HL-60 (cell line): ENCODE measurements around the gene DCAF17.

Experiments used
- GABPA ChIP-seq: IDR thresholded peaks from 2 replicates; pipeline ENCODE4 v1.6.1; 2012; ENCODE audit warnings: low read depth
- POLR2AphosphoS5 ChIP-seq: IDR thresholded peaks from 2 replicates; pipeline ENCODE4 v1.6.1; 2012; ENCODE audit warnings: low read depth
- REST ChIP-seq: IDR thresholded peaks from 2 replicates; pipeline ENCODE4 v1.6.1; 2012; ENCODE audit warnings: low read depth; ENCODE audit not compliant: insufficient replicate concordance
- SPI1 ChIP-seq: IDR thresholded peaks from 2 replicates; pipeline ENCODE4 v1.6.1; 2012; ENCODE audit warnings: low read depth, mild to moderate bottlenecking, borderline replicate concordance
- TF ChIP-seq, protein P1 (sequence below): IDR thresholded peaks from one replicate; pipeline ENCODE4 v1.5.1; 2011; ENCODE audit warnings: low read length, control low read depth, inconsistent platforms; ENCODE audit not compliant: insufficient read depth

DNA sequence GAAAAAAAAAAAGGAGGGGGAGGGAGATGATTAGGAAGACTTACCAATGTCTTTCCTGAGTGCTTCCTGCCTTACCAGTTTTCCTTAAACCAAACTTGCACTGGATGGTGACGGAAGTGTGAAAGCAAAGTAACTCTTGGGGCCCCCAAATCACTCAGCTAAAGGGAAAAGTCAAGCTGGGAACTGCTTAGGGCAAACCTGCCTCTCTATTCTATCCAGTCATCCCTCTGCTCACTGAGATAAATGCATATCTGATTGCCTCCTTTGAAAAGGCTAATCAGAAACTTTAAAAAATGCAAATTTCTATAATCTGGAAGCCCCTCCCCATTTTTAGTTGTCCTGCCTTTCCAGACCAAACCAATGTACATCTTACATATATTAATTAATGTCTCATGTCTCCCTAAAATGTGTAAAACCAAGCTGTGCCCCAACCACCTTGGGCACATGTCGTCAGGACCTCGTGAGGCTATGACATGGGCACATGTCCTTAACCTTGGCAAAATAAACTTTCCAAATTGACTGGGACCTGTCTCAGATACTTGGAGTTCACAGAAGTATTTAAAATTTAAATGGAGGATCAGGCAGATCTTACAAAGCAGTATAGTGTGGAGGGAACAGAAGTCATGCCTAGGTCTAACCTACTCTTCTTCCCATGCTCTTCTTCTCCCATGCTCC, 81.0 kb downstream of the DCAF17 start:
- TF ChIP-seq, protein P1, sequence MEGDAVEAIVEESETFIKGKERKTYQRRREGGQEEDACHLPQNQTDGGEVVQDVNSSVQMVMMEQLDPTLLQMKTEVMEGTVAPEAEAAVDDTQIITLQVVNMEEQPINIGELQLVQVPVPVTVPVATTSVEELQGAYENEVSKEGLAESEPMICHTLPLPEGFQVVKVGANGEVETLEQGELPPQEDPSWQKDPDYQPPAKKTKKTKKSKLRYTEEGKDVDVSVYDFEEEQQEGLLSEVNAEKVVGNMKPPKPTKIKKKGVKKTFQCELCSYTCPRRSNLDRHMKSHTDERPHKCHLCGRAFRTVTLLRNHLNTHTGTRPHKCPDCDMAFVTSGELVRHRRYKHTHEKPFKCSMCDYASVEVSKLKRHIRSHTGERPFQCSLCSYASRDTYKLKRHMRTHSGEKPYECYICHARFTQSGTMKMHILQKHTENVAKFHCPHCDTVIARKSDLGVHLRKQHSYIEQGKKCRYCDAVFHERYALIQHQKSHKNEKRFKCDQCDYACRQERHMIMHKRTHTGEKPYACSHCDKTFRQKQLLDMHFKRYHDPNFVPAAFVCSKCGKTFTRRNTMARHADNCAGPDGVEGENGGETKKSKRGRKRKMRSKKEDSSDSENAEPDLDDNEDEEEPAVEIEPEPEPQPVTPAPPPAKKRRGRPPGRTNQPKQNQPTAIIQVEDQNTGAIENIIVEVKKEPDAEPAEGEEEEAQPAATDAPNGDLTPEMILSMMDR: no peak
- no peak for TF ChIP-seq GABPA
- no peak for TF ChIP-seq POLR2AphosphoS5
- no peak for TF ChIP-seq REST
- no peak for TF ChIP-seq SPI1
